Dendritic cell treated with granulocyte-macrophage colony-stimulating factor and Interleukin-4, amounts not matched to agents 40 ng/mL and 50 ng/mL, for 4 days (primary cell): Measurements from ENCODE around the gene TRMT10B.
"Not testable (repeated sequence)": the region's sequence is repeated elsewhere in the genome, so short reads cannot be mapped to it uniquely, and the experiment has no call there.

Experiments
- H3K27ac Mint-ChIP-seq: one replicate; pipeline ENCODE4 v1.8.0; 2022; ENCODE audit warnings: mild to moderate bottlenecking, mixed read lengths
- H3K27me3 Mint-ChIP-seq: one replicate; pipeline ENCODE4 v1.8.0; 2022; ENCODE audit warnings: mild to moderate bottlenecking, mixed read lengths
- H3K36me3 Mint-ChIP-seq: one replicate; pipeline ENCODE4 v1.8.0; 2022; ENCODE audit warnings: low read depth, mixed read lengths
- H3K4me1 Mint-ChIP-seq: one replicate; pipeline ENCODE4 v1.8.0; 2022; ENCODE audit warnings: low read depth, mixed read lengths
- H3K4me3 Mint-ChIP-seq: one replicate; pipeline ENCODE4 v1.8.0; 2022; ENCODE audit warnings: mild to moderate bottlenecking, moderate library complexity, mixed read lengths
- H3K9me3 Mint-ChIP-seq: one replicate; pipeline ENCODE4 v1.8.0; 2022; ENCODE audit warnings: mixed read lengths
- intact Hi-C: fragments of 100-400 bp; cut with micrococcal nuclease; formaldehyde crosslinking; loops from one replicate; pipeline ENCODE4 v1.15.0; 2022

Gene TRMT10B

GRCh38 chr9:37798677-37799076 is 45.1 kb downstream of the TRMT10B start:
- no peaks in the 10 kb centered on the region for H3K9me3 Mint-ChIP-seq
- no peaks in the 10 kb centered on the region for H3K36me3 Mint-ChIP-seq
- no peak overlapping the region for H3K4me3 Mint-ChIP-seq
- intact Hi-C loops = loop anchor here (10.0 kb wide), 1 partner anchor 204 kb away; the partner anchor contains the start of gene TOMM5
- no peaks in the 10 kb centered on the region for H3K27me3 Mint-ChIP-seq
- H3K27ac Mint-ChIP-seq = no peak overlapping the region
- peaks cover 39% of the 10 kb centered on the region for H3K4me1 Mint-ChIP-seq

- no peaks in the 10 kb centered on the region for H3K36me3 Mint-ChIP-seq
Observed at GRCh38 chr9:37800631-37801286, 47.2 kb downstream of the TRMT10B start, which contains the start of gene DCAF10. TSS of gene DCAF10 (plus strand) at chr9:37800797. CDS start at chr9:37800867, 70 bp downstream.

GRCh38 chr9:37801287-37801850 is 47.8 kb downstream of the TRMT10B start:
- H3K4me1 Mint-ChIP-seq = peaks cover 31% of the 10 kb centered on the region
- H3K27ac Mint-ChIP-seq = peak overlapping the region; percentile 83
- H3K27me3 Mint-ChIP-seq = no peaks in the 10 kb centered on the region
- H3K4me3 Mint-ChIP-seq = peak overlapping the region; percentile 81
- H3K36me3 Mint-ChIP-seq = no peaks in the 10 kb centered on the region
- intact Hi-C loops = loop anchor here (1.0 kb wide), 1 partner anchor 47 kb away; no protein-coding TSS in a partner anchor
- H3K9me3 Mint-ChIP-seq = no peaks in the 10 kb centered on the region

More at GRCh38 chr9:37800631-37801286, 47.2 kb downstream of the TRMT10B start, which contains the start of gene DCAF10:
- H3K4me1 Mint-ChIP-seq = peaks cover 37% of the 10 kb centered on the region
- intact Hi-C loops = loop anchor here (1.0 kb wide), 2 partner anchors 16 to 46 kb away; no protein-coding TSS in a partner anchor
- no peaks in the 10 kb centered on the region for H3K9me3 Mint-ChIP-seq
- peak within 1 kb of the TSS; percentile 81 for H3K4me3 Mint-ChIP-seq
- peak within 1 kb of the TSS; percentile 83 for H3K27ac Mint-ChIP-seq
- no peaks in the 10 kb centered on the region for H3K27me3 Mint-ChIP-seq

GRCh38 chr9:37801959-37802711 is 48.5 kb downstream of the TRMT10B start:
- no peaks in the 10 kb centered on the region for H3K9me3 Mint-ChIP-seq
- H3K36me3 Mint-ChIP-seq = no peaks in the 10 kb centered on the region
- peaks cover 25% of the 10 kb centered on the region for H3K4me1 Mint-ChIP-seq
- intact Hi-C loops = loop anchor here (1.0 kb wide), 1 partner anchor 48 kb away; no protein-coding TSS in a partner anchor
- H3K27ac Mint-ChIP-seq = no peak overlapping the region
- H3K4me3 Mint-ChIP-seq = peak overlapping the region; percentile 81
- no peaks in the 10 kb centered on the region for H3K27me3 Mint-ChIP-seq

GRCh38 chr9:37806271-37806670 is 52.7 kb downstream of the TRMT10B start:
- intact Hi-C loops = no loop called here

GRCh38 chr9:37809676-37810075 is 56.1 kb downstream of the TRMT10B start:
- not testable (repeated sequence) for H3K27me3 Mint-ChIP-seq

More at GRCh38 chr9:37806271-37806670, 52.7 kb downstream of the TRMT10B start:
- Mint-ChIP-seq H3K27ac (no peak overlapping the region), H3K4me3 (no peak overlapping the region), H3K36me3 (peaks cover 7% of the 10 kb centered on the region), H3K9me3 (no peaks in the 10 kb centered on the region), H3K27me3 (no peaks in the 10 kb centered on the region), H3K4me1 (peaks cover 28% of the 10 kb centered on the region)

GRCh38 chr9:37811906-37812476 is 58.4 kb downstream of the TRMT10B start:
- no peaks in the 10 kb centered on the region for H3K27me3 Mint-ChIP-seq
- H3K36me3 Mint-ChIP-seq = peaks cover 14% of the 10 kb centered on the region
- H3K27ac Mint-ChIP-seq = peak overlapping the region; percentile 17
- peaks cover 23% of the 10 kb centered on the region for H3K4me1 Mint-ChIP-seq
- no peak overlapping the region for H3K4me3 Mint-ChIP-seq
- intact Hi-C loops = no loop called here
- no peaks in the 10 kb centered on the region for H3K9me3 Mint-ChIP-seq

More at GRCh38 chr9:37809676-37810075, 56.1 kb downstream of the TRMT10B start:
- H3K27ac Mint-ChIP-seq, H3K36me3 Mint-ChIP-seq, H3K9me3 Mint-ChIP-seq, intact Hi-C loops, H3K4me3 Mint-ChIP-seq: not testable (repeated sequence)
- H3K4me1 Mint-ChIP-seq = peaks cover 27% of the 10 kb centered on the region

GRCh38 chr9:37812773-37813379 is 59.3 kb downstream of the TRMT10B start:
- peak overlapping the region; percentile 17 for H3K27ac Mint-ChIP-seq
- peaks cover 14% of the 10 kb centered on the region for H3K36me3 Mint-ChIP-seq
- H3K27me3 Mint-ChIP-seq = no peaks in the 10 kb centered on the region
- no peaks in the 10 kb centered on the region for H3K9me3 Mint-ChIP-seq
- intact Hi-C loops = no loop called here
- peaks cover 23% of the 10 kb centered on the region for H3K4me1 Mint-ChIP-seq
- H3K4me3 Mint-ChIP-seq = no peak overlapping the region

- H3K27ac Mint-ChIP-seq = no peak overlapping the region
- H3K4me1 Mint-ChIP-seq = no peaks in the 10 kb centered on the region
- no peaks in the 10 kb centered on the region for H3K27me3 Mint-ChIP-seq
- H3K4me3 Mint-ChIP-seq = no peak overlapping the region
- no peaks in the 10 kb centered on the region for H3K9me3 Mint-ChIP-seq
- intact Hi-C loops = no loop called here
- H3K36me3 Mint-ChIP-seq = peaks cover 39% of the 10 kb centered on the region
Observed at GRCh38 chr9:37818849-37819248, 65.2 kb downstream of the TRMT10B start.

GRCh38 chr9:37820142-37820541 is 66.5 kb downstream of the TRMT10B start:
- Mint-ChIP-seq H3K27me3 (no peaks in the 10 kb centered on the region), H3K4me1 (no peaks in the 10 kb centered on the region), H3K9me3 (no peaks in the 10 kb centered on the region), H3K4me3 (no peak overlapping the region), H3K36me3 (peaks cover 51% of the 10 kb centered on the region), H3K27ac (no peak overlapping the region)
- intact Hi-C loops = no loop called here

GRCh38 chr9:37825174-37825573 is 71.6 kb downstream of the TRMT10B start:
- H3K4me1 Mint-ChIP-seq, H3K27ac Mint-ChIP-seq, H3K27me3 Mint-ChIP-seq, H3K4me3 Mint-ChIP-seq, H3K9me3 Mint-ChIP-seq, intact Hi-C loops: not testable (repeated sequence)
- peaks cover 81% of the 10 kb centered on the region for H3K36me3 Mint-ChIP-seq

- H3K4me3 Mint-ChIP-seq = no peak overlapping the region
- no peak overlapping the region for H3K27ac Mint-ChIP-seq
- intact Hi-C loops = no loop called here
- no peaks in the 10 kb centered on the region for H3K9me3 Mint-ChIP-seq
- H3K27me3 Mint-ChIP-seq = no peaks in the 10 kb centered on the region
- H3K36me3 Mint-ChIP-seq = peaks cover 67% of the 10 kb centered on the region
- no peaks in the 10 kb centered on the region for H3K4me1 Mint-ChIP-seq
Observed at GRCh38 chr9:37827483-37828165, 74.0 kb downstream of the TRMT10B start.
